ENCODE data around the gene LHX3.

Gene LHX3

GRCh38 chr9:136199391-136200288 lies 5.3 kb downstream of the LHX3 start:
- H3K4me3 ChIP-seq (ENCODE audit: low read depth, low read length) = no peak overlapping the region
- TF ChIP-seq CTCF (IDR thresholded peaks at IDR 0.05; ENCODE audit: low read depth, low read length, missing control alignments) = no peak
- no peak for DNase-seq (ENCODE audit: low read depth)
- in situ Hi-C loops (cut with HindIII; ENCODE audit: low sequenced_read_pairs) = no loop called here

- DNase-seq (ENCODE audit: low read depth) = no peak
- in situ Hi-C loops (cut with HindIII; ENCODE audit: low sequenced_read_pairs) = no loop called here
- H3K4me3 ChIP-seq (ENCODE audit: low read depth, low read length) = no peak overlapping the region
- TF ChIP-seq CTCF (IDR thresholded peaks at IDR 0.05; ENCODE audit: low read depth, low read length, missing control alignments) = no peak
Observed at GRCh38 chr9:136198605-136199083, 6.3 kb downstream of the LHX3 start.

- TF ChIP-seq CTCF (IDR thresholded peaks at IDR 0.05; ENCODE audit: low read depth, low read length, missing control alignments) = no peak
- in situ Hi-C loops (cut with HindIII; ENCODE audit: low sequenced_read_pairs) = no loop called here
- no peak overlapping the region for H3K4me3 ChIP-seq (ENCODE audit: low read depth, low read length)
- no peak for DNase-seq (ENCODE audit: low read depth)
Observed at GRCh38 chr9:136197930-136198604, 6.9 kb downstream of the LHX3 start.

DNA sequence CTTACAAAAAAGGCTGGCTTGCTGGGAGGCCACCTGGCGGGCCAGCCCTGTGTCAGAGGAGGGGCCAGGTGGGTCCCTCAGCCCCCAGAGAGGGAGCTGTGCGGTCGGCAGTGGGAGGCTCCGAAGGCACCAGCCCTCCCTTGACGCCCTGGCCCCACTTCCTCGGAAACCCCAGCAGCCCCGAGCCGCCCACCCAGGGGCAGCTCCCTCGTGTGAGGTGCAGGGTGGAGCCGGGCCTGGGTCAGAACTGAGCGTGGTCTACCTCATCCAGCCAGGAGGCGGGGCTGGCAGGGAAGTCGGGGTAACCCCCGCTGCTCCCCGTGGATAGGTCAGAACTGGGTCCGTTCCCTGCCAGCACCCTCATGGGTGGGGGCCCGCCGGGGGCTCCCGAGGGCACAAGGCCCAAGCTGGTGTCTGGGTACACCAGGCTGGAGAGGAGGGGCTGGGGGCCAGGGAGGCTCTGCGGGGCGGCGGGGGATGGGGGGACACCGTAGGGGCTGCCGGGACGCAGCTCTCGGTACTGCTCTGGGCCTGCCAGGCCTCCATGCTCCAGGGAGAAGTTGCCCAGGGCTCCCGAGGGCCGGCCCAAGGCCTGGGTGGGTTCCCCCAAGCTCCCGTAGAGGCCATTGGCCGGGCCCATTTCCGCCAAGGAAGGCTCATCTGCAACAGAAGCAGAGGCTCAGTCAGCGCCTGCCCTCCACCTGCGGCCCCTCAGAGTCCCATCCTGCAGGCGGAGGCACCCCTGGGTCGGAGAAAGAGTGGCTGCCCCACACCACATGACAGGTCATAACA lies 7.6 kb downstream of the LHX3 start:
- no peak for TF ChIP-seq CTCF (IDR thresholded peaks at IDR 0.05; ENCODE audit: low read depth, low read length, missing control alignments)
- no peak for DNase-seq (ENCODE audit: low read depth)
- in situ Hi-C loops (cut with HindIII; ENCODE audit: low sequenced_read_pairs) = no loop called here
- H3K4me3 ChIP-seq (ENCODE audit: low read depth, low read length) = no peak overlapping the region

- no peak for TF ChIP-seq CTCF (IDR thresholded peaks at IDR 0.05; ENCODE audit: low read depth, low read length, missing control alignments)
- in situ Hi-C loops (cut with HindIII; ENCODE audit: low sequenced_read_pairs) = no loop called here
- H3K4me3 ChIP-seq (ENCODE audit: low read depth, low read length) = no peak overlapping the region
- DNase-seq (ENCODE audit: low read depth) = no peak
Observed at GRCh38 chr9:136196404-136197083, 8.4 kb downstream of the LHX3 start.

Measured in astrocyte of the cerebellum (primary cell).